H1 (cell line): ENCODE results near the gene CYP4A22. TPM values are rescaled to one million over a fixed set of nuclear protein-coding genes. Genes with fewer than 3 reads are reported as not detected.

Experiments
- EZH2 ChIP-seq: fragments of 200-600 bp; sonication (generic); IDR thresholded peaks from 2 replicates; pipeline ENCODE4 v1.7.1; 2012; ENCODE audit warnings: low read depth, mild to moderate bottlenecking, moderate library complexity, low read length, inconsistent platforms; ENCODE audit not compliant: severe bottlenecking
- HDAC2 ChIP-seq, 2 experiments: fragments of 300-600 bp in 1 of 2; sonication (generic) in 1 of 2; IDR thresholded peaks; 2 replicates each; pipeline ENCODE4 v1.6.1; 2011 to 2012; ENCODE audit warnings: low read depth in 2 of 2, low read length in 2 of 2, mild to moderate bottlenecking in 2 of 2, moderate library complexity in 2 of 2, borderline replicate concordance in 1 of 2, inconsistent platforms in 1 of 2
- JUN ChIP-seq: IDR thresholded peaks from 2 replicates; pipeline ENCODE4 v1.6.1; 2011; ENCODE audit warnings: low read depth, mild to moderate bottlenecking, improper control_type of control experiment, low read length
- SP1 ChIP-seq: IDR thresholded peaks from 2 replicates; pipeline ENCODE4 v1.6.1; 2011; ENCODE audit warnings: low read depth, low read length
- SUZ12 ChIP-seq: fragments of 200-600 bp; sonication (generic); IDR thresholded peaks from 2 replicates; pipeline ENCODE4 v1.6.1; 2012; ENCODE audit warnings: mild to moderate bottlenecking, inconsistent platforms, low read length, moderate library complexity, mixed read lengths
- TEAD4 ChIP-seq: IDR thresholded peaks from 2 replicates; pipeline ENCODE4 v1.6.1; 2012; ENCODE audit warnings: low read depth, low read length, inconsistent platforms, mixed read lengths
- polyA plus RNA-seq, 7 experiments: library from polyadenylated mRNA; depleted of rRNA in 3 of 7; stranded (reverse) in 5 of 7; unstranded in 2 of 7; fragments of >200 nt in 5 of 7; fragments of 200-250 nt in 2 of 7; gene quantifications; 1 replicate in 5 of 7; 2 replicates in 1 of 7; 4 replicates in 1 of 7; pipeline versions ENCODE4 v1.2.1 to v1.2.3, GENCODE V29; 2011 to 2013; ENCODE audit warnings: missing spikeins in 2 of 7, mixed read lengths in 2 of 7
- total RNA-seq: library from RNA; stranded (reverse); fragmentation: NEBNext Ultra II Directional; extraction: Animal tissue kit (Norgen Biotek cat#: 25700); gene quantifications from 2 replicates; pipeline ENCODE4 v1.2.1, GENCODE V29; 2021

CYP4A22 gene
- total and polyA plus RNA-seq, 2 of the 8 experiments (the other 6 are each of a cell fraction or from before 2014, with no cell fraction given): not detected

- no peak for TF ChIP-seq HDAC2 (IDR thresholded peaks at IDR 0.05; ENCODE audit: borderline replicate concordance in 1 of 2, low read depth in 2 of 2, low read length in 2 of 2)
- TF ChIP-seq JUN: no peak
- TF ChIP-seq EZH2: no peak
- TF ChIP-seq SUZ12: no peak
- no peak for TF ChIP-seq SP1
- no peak for TF ChIP-seq TEAD4
Observed at GRCh38 chr1:47187231-47187925, 50.1 kb downstream of the CYP4A22 start (continued).
